ENCODE measurements around the gene CADM1.

DNA sequence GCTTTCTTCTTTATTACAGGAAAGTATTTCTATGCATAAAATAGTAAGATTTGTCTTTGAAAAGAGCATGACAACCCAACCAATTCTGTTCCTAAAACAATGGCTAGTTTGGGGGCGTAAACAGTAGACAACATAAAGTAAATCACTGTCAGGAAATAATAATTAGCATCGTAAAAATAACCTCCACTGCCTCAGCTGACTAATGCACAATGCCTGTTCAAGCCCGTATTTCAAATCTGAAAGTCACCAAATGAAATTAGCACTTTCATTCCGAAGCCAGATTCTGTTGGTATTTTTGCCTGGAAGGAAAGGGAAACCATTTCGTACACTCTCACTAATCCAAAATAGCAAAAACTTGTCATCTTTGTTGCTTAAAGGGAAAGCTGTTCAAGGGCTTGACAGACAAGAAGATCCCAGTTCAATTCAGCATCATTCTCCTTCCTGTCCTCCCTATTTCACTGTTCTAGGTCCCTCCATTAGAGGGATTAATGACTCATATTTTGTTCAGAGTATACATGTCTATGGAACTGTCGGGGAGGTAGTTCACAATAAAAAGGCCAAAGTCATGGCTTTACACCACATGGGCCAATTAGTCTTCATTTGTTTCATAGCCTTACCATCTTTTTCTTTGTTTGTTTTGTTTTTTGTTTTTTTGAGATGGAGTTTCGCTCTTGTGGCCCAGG is 154.7 kb downstream of the CADM1 start:
- TF ChIP-seq POLR2A (IDR thresholded peaks at IDR 0.05): no peak
- TF ChIP-seq, protein P1, sequence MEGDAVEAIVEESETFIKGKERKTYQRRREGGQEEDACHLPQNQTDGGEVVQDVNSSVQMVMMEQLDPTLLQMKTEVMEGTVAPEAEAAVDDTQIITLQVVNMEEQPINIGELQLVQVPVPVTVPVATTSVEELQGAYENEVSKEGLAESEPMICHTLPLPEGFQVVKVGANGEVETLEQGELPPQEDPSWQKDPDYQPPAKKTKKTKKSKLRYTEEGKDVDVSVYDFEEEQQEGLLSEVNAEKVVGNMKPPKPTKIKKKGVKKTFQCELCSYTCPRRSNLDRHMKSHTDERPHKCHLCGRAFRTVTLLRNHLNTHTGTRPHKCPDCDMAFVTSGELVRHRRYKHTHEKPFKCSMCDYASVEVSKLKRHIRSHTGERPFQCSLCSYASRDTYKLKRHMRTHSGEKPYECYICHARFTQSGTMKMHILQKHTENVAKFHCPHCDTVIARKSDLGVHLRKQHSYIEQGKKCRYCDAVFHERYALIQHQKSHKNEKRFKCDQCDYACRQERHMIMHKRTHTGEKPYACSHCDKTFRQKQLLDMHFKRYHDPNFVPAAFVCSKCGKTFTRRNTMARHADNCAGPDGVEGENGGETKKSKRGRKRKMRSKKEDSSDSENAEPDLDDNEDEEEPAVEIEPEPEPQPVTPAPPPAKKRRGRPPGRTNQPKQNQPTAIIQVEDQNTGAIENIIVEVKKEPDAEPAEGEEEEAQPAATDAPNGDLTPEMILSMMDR (IDR thresholded peaks at IDR 0.05): no peak

Data from prostate gland (tissue), 2 donors.